Measurements from ENCODE around the gene APOL3. TPM values are rescaled to one million over a fixed set of nuclear protein-coding genes. Genes with fewer than 3 reads are reported as not detected.
"Not testable (repeated sequence)": the region's sequence is repeated elsewhere in the genome, so short reads cannot be mapped to it uniquely, and the experiment has no call there.

APOL3 gene
- polyA plus RNA-seq, 1 donor from 2014 or later = not detected

GRCh38 chr22:36204001-36204631 is 43.6 kb upstream of the APOL3 start:
- H3K4me3 ChIP-seq (ENCODE audit: low read length) = no peak overlapping the region
- no peak overlapping the region for H3K4me2 ChIP-seq (ENCODE audit: low read length)
- no peaks in the 10 kb centered on the region for H3K79me2 ChIP-seq (replicated peaks; ENCODE audit: insufficient read depth, low read length)
- TF ChIP-seq CTCF (IDR thresholded peaks at IDR 0.05; ENCODE audit: poor library complexity, severe bottlenecking) (no peak), EZH2 (IDR thresholded peaks at IDR 0.05; ENCODE audit: borderline replicate concordance, insufficient read depth, low read length, poor library complexity, severe bottlenecking) (no peak), MXI1 (conservative IDR thresholded peaks at IDR 0.05; ENCODE audit: poor library complexity, severe bottlenecking) (no peak), RAD21 (conservative IDR thresholded peaks at IDR 0.05) (no peak), EP300 (conservative IDR thresholded peaks at IDR 0.05; ENCODE audit: poor library complexity, severe bottlenecking) (no peak), TAF1 (IDR thresholded peaks at IDR 0.05; ENCODE audit: low read depth) (no peak), POLR2AphosphoS5 (IDR thresholded peaks at IDR 0.05) (no peak), SMC3 (conservative IDR thresholded peaks at IDR 0.05; ENCODE audit: poor library complexity) (no peak), REST (IDR thresholded peaks at IDR 0.05; ENCODE audit: borderline replicate concordance) (no peak)
- H3K27me3 ChIP-seq (ENCODE audit: insufficient read depth, low read depth, low read length) = no peaks in the 10 kb centered on the region
- no peaks in the 10 kb centered on the region for H4K20me1 ChIP-seq (ENCODE audit: insufficient read depth)
- no peaks in the 10 kb centered on the region for H3K36me3 ChIP-seq (ENCODE audit: insufficient read depth, low read length)
- H3K9ac ChIP-seq (ENCODE audit: low read length) = no peak overlapping the region
- no peaks in the 10 kb centered on the region for H3K9me3 ChIP-seq (ENCODE audit: low read length)
- H3K9me2 ChIP-seq (ENCODE audit: insufficient read depth, low read length) = no peaks in the 10 kb centered on the region
- H2AFZ ChIP-seq (ENCODE audit: low read depth, low read length) = no peak overlapping the region
- no peaks in the 10 kb centered on the region for H3F3A ChIP-seq (ENCODE audit: insufficient read depth, low read length, poor library complexity, severe bottlenecking)
- H3K27ac ChIP-seq (ENCODE audit: low read length) = no peak overlapping the region

GRCh38 chr22:36203441-36203840 is 42.9 kb upstream of the APOL3 start:
- H3K9ac ChIP-seq (ENCODE audit: low read length); H3K27ac ChIP-seq (ENCODE audit: low read length); H4K20me1 ChIP-seq (ENCODE audit: insufficient read depth); H3K9me2 ChIP-seq (ENCODE audit: insufficient read depth, low read length); H3K9me3 ChIP-seq (ENCODE audit: low read length); H3K4me3 ChIP-seq (ENCODE audit: low read length); H3K27me3 ChIP-seq (ENCODE audit: insufficient read depth, low read depth, low read length); H2AFZ ChIP-seq (ENCODE audit: low read depth, low read length); H3K36me3 ChIP-seq (ENCODE audit: insufficient read depth, low read length); H3K79me2 ChIP-seq (replicated peaks; ENCODE audit: insufficient read depth, low read length); H3K4me2 ChIP-seq (ENCODE audit: low read length); H3F3A ChIP-seq (ENCODE audit: insufficient read depth, low read length, poor library complexity, severe bottlenecking): not testable (repeated sequence)

- H3K4me2 ChIP-seq (ENCODE audit: low read length); H3K27me3 ChIP-seq (ENCODE audit: insufficient read depth, low read depth, low read length); H3F3A ChIP-seq (ENCODE audit: insufficient read depth, low read length, poor library complexity, severe bottlenecking); H3K27ac ChIP-seq (ENCODE audit: low read length); H3K36me3 ChIP-seq (ENCODE audit: insufficient read depth, low read length); H3K9ac ChIP-seq (ENCODE audit: low read length); H3K79me2 ChIP-seq (replicated peaks; ENCODE audit: insufficient read depth, low read length); H3K9me3 ChIP-seq (ENCODE audit: low read length); H4K20me1 ChIP-seq (ENCODE audit: insufficient read depth); H3K9me2 ChIP-seq (ENCODE audit: insufficient read depth, low read length); H2AFZ ChIP-seq (ENCODE audit: low read depth, low read length); H3K4me3 ChIP-seq (ENCODE audit: low read length): not testable (repeated sequence)
Measured at GRCh38 chr22:36202906-36203305, 42.4 kb upstream of the APOL3 start.
